GM12878 (cell line): ENCODE measurements around the gene NLRP5. TPM values are rescaled to one million over a fixed set of nuclear protein-coding genes. Genes with fewer than 3 reads are reported as not detected.

Source experiments
- ATAC-seq: fragments of 200-7000 bp; cut with Tn5 transposase; 3 replicates; pipeline ENCODE4 v1.9.1; 2020; ENCODE audit warnings: mild to moderate bottlenecking, moderate library complexity
- BruUV-seq: library from RNA; stranded (reverse); fragments of 400-500 nt; replicated peaks from 2 replicates; lab custom pipeline; 2021; lab: Mats Ljungman, UMichigan
- CTCF ChIA-PET: fragments of 300-600 bp; sonication (Branson Sonifier 250); formaldehyde crosslinking; extraction: SDS; loops from one replicate; lab custom pipeline; 2021; ENCODE audit warnings: inconsistent platforms; lab: Yijun Ruan, JAX
- POLR2A ChIA-PET: fragments of 350-600 bp; formaldehyde crosslinking; extraction: SDS; loops from one replicate; lab custom pipeline; 2021; ENCODE audit warnings: inconsistent platforms; lab: Charles Lee
- RAD21 ChIA-PET: fragments of 300-600 bp; sonication (Branson Sonifier 250); formaldehyde crosslinking; loops from one replicate; lab custom pipeline; 2023; ENCODE audit warnings: antibody characterized with exemption; ENCODE audit not compliant: unreplicated experiment; lab: Charles Lee
- SMC1A ChIA-PET: fragments of 300-600 bp; sonication (Branson Sonifier 250); formaldehyde crosslinking; loops from one replicate; lab custom pipeline; 2023; ENCODE audit not compliant: unreplicated experiment, uncharacterized antibody; lab: Charles Lee
- DNase-seq: peaks from one replicate; pipeline ENCODE4 v3.0.0-alpha.2; 2011; ENCODE audit warnings: low read depth, low spot score
- FAIRE-seq: peaks from 3 replicates; lab custom pipeline; 2011; peaks lifted over from hg19 to GRCh38; lab: Jason Lieb, UNC
- H2AFZ ChIP-seq: 2 replicates; pipeline ENCODE4 v1.6.0; 2011; ENCODE audit warnings: low read depth, low read length, control low read depth; ENCODE audit not compliant: control insufficient read depth
- H3K27ac ChIP-seq: 2 replicates; pipeline ENCODE4 v1.5.1; 2011; ENCODE audit warnings: control low read depth; ENCODE audit not compliant: control insufficient read depth, insufficient read depth
- H3K27me3 ChIP-seq, 2 experiments: replicated peaks in 1 of 2; 2 replicates each; pipeline versions ENCODE4 v1.6.0 to v1.6.1; 2011; ENCODE audit warnings: low read length in 1 of 2; ENCODE audit not compliant: control insufficient read depth in 2 of 2, insufficient read depth in 2 of 2
- H3K36me3 ChIP-seq, 2 experiments: 2 replicates each; pipeline ENCODE4 v1.5.1; 2011; ENCODE audit warnings: low read length in 1 of 2; ENCODE audit not compliant: control insufficient read depth in 2 of 2, insufficient read depth in 2 of 2
- H3K4me1 ChIP-seq: 2 replicates; pipeline ENCODE4 v1.6.1; 2011; ENCODE audit warnings: mild to moderate bottlenecking, low read length, moderate library complexity, mixed read lengths; ENCODE audit not compliant: control insufficient read depth, insufficient read depth
- H3K4me2 ChIP-seq: 2 replicates; pipeline ENCODE4 v1.6.0; 2011; ENCODE audit warnings: control low read depth; ENCODE audit not compliant: control insufficient read depth, insufficient read depth
- H3K4me3 ChIP-seq: fragments of 200-600 bp; sonication (generic); 2 replicates; pipeline ENCODE4 v1.5.1; 2016
- H3K79me2 ChIP-seq: 2 replicates; pipeline ENCODE4 v1.6.0; 2011; ENCODE audit warnings: low read length; ENCODE audit not compliant: control insufficient read depth, insufficient read depth
- H3K9ac ChIP-seq: 2 replicates; pipeline ENCODE4 v1.8.0; 2011; ENCODE audit warnings: low read length, control low read depth, mixed read lengths; ENCODE audit not compliant: control insufficient read depth, insufficient read depth
- H3K9me3 ChIP-seq: replicated peaks from 3 replicates; pipeline ENCODE4 v1.5.1; 2011; ENCODE audit warnings: mild to moderate bottlenecking, low read length; ENCODE audit not compliant: control insufficient read depth, insufficient read depth
- H4K20me1 ChIP-seq: 2 replicates; pipeline ENCODE4 v1.6.0; 2011; ENCODE audit not compliant: control insufficient read depth, insufficient read depth
- HDGF ChIP-seq: fragments of 450-650 bp; IDR thresholded peaks from 2 replicates; pipeline ENCODE4 v1.6.1; 2016; ENCODE audit warnings: antibody characterized with exemption
- POLR2A ChIP-seq: IDR thresholded peaks from 2 replicates; pipeline ENCODE4 v1.6.1; 2011; ENCODE audit warnings: low read depth, mild to moderate bottlenecking, low read length
- TCF12 ChIP-seq: IDR thresholded peaks from 2 replicates; pipeline ENCODE4 v1.6.1; 2011; ENCODE audit warnings: low read depth, mild to moderate bottlenecking, low read length
- WGBS: methylation state at CpG from one replicate; pipeline ENCODE4 v1.1.6; 2016; ENCODE audit warnings: low lambda C conversion rate; ENCODE audit not compliant: insufficient replicate concordance, insufficient coverage; ENCODE audit errors: missing lambda C conversion rate; 5-methylcytosine and 5-hydroxymethylcytosine counted together
- in situ Hi-C: fragments of 300-500 bp; cut with MboI; formaldehyde crosslinking; loops from 9 replicates; pipeline ENCODE4 v1.14.3; 2018; ENCODE audit warnings: mixed read lengths
- intact Hi-C: fragments of 100-400 bp; cut with micrococcal nuclease; formaldehyde crosslinking; loops from one replicate; pipeline ENCODE4 v1.14.2; 2022; ENCODE audit not compliant: unreplicated experiment
- polyA plus RNA-seq, 11 experiments: library from polyadenylated mRNA; depleted of rRNA in 4 of 11; unstranded in 6 of 11; stranded (reverse) in 5 of 11; fragments of >200 nt; fragmentation: Nextera tagmentation in 4 of 11; fragmentation: Illumina TruSeq in 1 of 11; extraction: Ambion mirVana in 4 of 11; extraction: Trizol in 1 of 11; gene quantifications; 1 replicate in 1 of 11; 2 replicates in 10 of 11; pipeline versions ENCODE4 v1.2.1 to v1.2.3, GENCODE V29; 2011 to 2016; ENCODE audit warnings: inconsistent platforms in 2 of 11, missing spikeins in 2 of 11, low read depth in 1 of 11
- total RNA-seq, 4 experiments: library from RNA; depleted of rRNA in 3 of 4; stranded (reverse); fragments of >200 nt in 3 of 4; fragmentation: Illumina TruSeq in 1 of 4; extraction: Trizol in 1 of 4; gene quantifications; 2 replicates each; pipeline versions ENCODE4 v1.2.1 to v1.2.3, GENCODE V29; 2013 to 2021

Gene NLRP5
- total and polyA plus RNA-seq, 10 of the 15 experiments (the other 5 are each of a cell fraction or from before 2014, with no cell fraction given): 0.01 TPM; not detected in 9

GRCh38 chr19:56087647-56088496 is 101.3 kb downstream of the NLRP5 start:
- no peak for TF ChIP-seq TCF12
- TF ChIP-seq POLR2A: peak; percentile 13; the same call in 1 of the 2 replicates
- TF ChIP-seq, all 136 proteins: peak for 1
- ChIA-PET RAD21 (interaction anchor here (0.5 to 1.3 kb wide), 2 partner anchors 84 to 227 kb away, joined by 4 to 5 read pairs; partner anchors contain the start of gene ZSCAN5A), CTCF (no interaction called here), POLR2A (no interaction called here), SMC1A (no interaction called here)
- Histone ChIP-seq H3K4me2 (no peak overlapping the region), H4K20me1 (no peaks in the 10 kb centered on the region), H3K9ac (no peak overlapping the region), H3K4me3 (no peak overlapping the region), H3K27ac (no peak overlapping the region), H3K27me3 (no peaks in the 10 kb centered on the region), H3K4me1 (no peaks in the 10 kb centered on the region), H2AFZ (no peak overlapping the region), H3K79me2 (no peaks in the 10 kb centered on the region; the same call in 1 of the 2 replicates), H3K9me3 (peaks cover 3% of the 10 kb centered on the region; the same call in 2 of the 3 replicates), H3K36me3 (peaks cover 3 to 15% of the 10 kb centered on the region in 2 experiments; a peak in 3 of 4 replicates)
- no peak for ATAC-seq
- intact Hi-C loops (no loop called here), in situ Hi-C loops (no loop called here)
- no peak for FAIRE-seq
- 97% methylated on average over 23 of the region's 104 CpGs for WGBS
- no peak for DNase-seq
- BruUV-seq: no TSS peak

DNA sequence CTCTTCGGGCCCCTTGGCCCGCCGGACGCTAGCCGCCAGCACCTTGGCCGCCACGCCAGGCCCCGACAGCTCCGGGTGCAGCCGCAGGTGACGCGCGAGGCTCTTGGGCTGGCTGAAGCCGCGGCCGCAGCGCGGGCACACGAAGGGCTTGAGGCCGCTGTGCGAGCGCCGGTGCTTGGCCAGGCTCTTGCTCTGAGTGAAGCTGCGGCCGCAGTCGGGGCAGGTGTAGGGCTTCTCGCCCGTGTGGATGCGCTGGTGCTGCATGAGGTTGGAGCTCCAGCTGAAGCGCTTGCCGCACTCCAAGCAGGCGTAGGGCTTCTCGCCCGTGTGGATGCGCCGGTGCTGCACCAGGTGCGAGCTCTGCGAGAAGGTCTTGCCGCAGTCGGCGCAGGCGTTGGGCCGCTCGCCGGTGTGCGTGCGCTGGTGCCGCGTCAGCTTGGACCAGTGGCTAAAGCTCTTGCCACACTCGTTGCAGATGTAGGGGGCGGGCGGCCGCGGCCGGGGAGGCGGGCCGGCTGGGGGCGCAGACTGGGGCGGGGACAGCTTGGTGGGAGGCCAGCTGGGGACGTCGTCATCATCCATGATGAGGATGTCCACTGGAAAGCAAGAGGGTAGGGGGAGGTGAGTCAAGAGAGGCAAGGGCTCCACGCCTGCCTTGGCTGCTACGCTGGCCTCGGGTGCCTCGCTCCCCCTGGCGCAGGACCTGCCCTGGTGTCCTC is 102.1 kb downstream of the NLRP5 start:
- no peak for TF ChIP-seq HDGF
- Histone ChIP-seq H3K4me3 (no peak overlapping the region), H3K4me1 (no peaks in the 10 kb centered on the region), H3K9ac (no peak overlapping the region), H3K79me2 (no peaks in the 10 kb centered on the region; the same call in 1 of the 2 replicates), H3K4me2 (no peak overlapping the region), H3K36me3 (peaks cover 7 to 15% of the 10 kb centered on the region in 2 experiments; a peak in 3 of 4 replicates), H3K9me3 (peaks cover 11% of the 10 kb centered on the region; the same call in 2 of the 3 replicates), H4K20me1 (no peaks in the 10 kb centered on the region), H3K27ac (no peak overlapping the region), H2AFZ (no peak overlapping the region), H3K27me3 (no peaks in the 10 kb centered on the region)
- intact Hi-C loops (no loop called here), in situ Hi-C loops (no loop called here)
- no peak for FAIRE-seq
- WGBS: 98% methylated on average over 40 of the region's 66 CpGs
- ChIA-PET RAD21 (interaction anchor here (0.5 to 1.3 kb wide), 2 partner anchors 83 to 226 kb away, joined by 4 to 5 read pairs; partner anchors contain the start of gene ZSCAN5A), SMC1A (no interaction called here), POLR2A (no interaction called here), CTCF (no interaction called here)
- no peak for DNase-seq
- no TSS peak for BruUV-seq
- no peak for ATAC-seq
